HepG2 (cell line): ENCODE measurements around the gene HES1. TPM values are rescaled to one million over a fixed set of nuclear protein-coding genes. Genes with fewer than 3 reads are reported as not detected.

Experiments
- GATAD1 ChIP-seq: IDR thresholded peaks from 2 replicates; pipeline ENCODE4 v1.6.1; 2016; ENCODE audit warnings: missing genetic modification reagents, missing compliant biosample characterization
- MYC ChIP-seq: sonication (generic); formaldehyde crosslinking; IDR thresholded peaks from 2 replicates; pipeline ENCODE4 v1.9.0; 2021; ENCODE audit warnings: missing genetic modification reagents, borderline replicate concordance
- NFE2 ChIP-seq: sonication (generic); formaldehyde crosslinking; IDR thresholded peaks from 2 replicates; pipeline ENCODE4 v1.4.0; 2020; ENCODE audit warnings: missing genetic modification reagents
- ONECUT2 ChIP-seq: sonication (generic); formaldehyde crosslinking; IDR thresholded peaks from 2 replicates; pipeline ENCODE4 v1.4.0; 2020; ENCODE audit warnings: missing genetic modification reagents
- RORA ChIP-seq: sonication (generic); formaldehyde crosslinking; IDR thresholded peaks from 2 replicates; pipeline ENCODE4 v1.5.0; 2020; ENCODE audit warnings: mild to moderate bottlenecking, missing genetic modification reagents, moderate library complexity
- SALL1 ChIP-seq: sonication (generic); formaldehyde crosslinking; IDR thresholded peaks from 2 replicates; pipeline ENCODE4 v1.8.0; 2022; ENCODE audit warnings: mild to moderate bottlenecking, missing genetic modification reagents
- SOX13 ChIP-seq, 3 experiments: fragments of 450-650 bp in 1 of 3; sonication (generic) in 1 of 3; formaldehyde crosslinking in 1 of 3; IDR thresholded peaks in 2 of 3; conservative IDR thresholded peaks in 1 of 3; 2 replicates each; pipeline versions ENCODE4 v1.5.0 to v1.6.1; 2016 to 2020; ENCODE audit warnings: antibody characterized with exemption in 1 of 3, mild to moderate bottlenecking in 1 of 3, missing compliant biosample characterization in 1 of 3, missing genetic modification reagents in 1 of 3, moderate library complexity in 1 of 3
- SRSF4 ChIP-seq: fragments of 200-400 bp; formaldehyde crosslinking; IDR thresholded peaks from one replicate; pipeline ENCODE4 v1.6.1; 2018; ENCODE audit warnings: mild to moderate bottlenecking, low read depth, low read length, moderate library complexity; ENCODE audit not compliant: poor library complexity, severe bottlenecking
- YEATS2 ChIP-seq: sonication (generic); formaldehyde crosslinking; IDR thresholded peaks from 2 replicates; pipeline ENCODE4 v1.4.0; 2020; ENCODE audit warnings: missing genetic modification reagents, borderline replicate concordance
- ZFAT ChIP-seq: sonication (generic); formaldehyde crosslinking; conservative IDR thresholded peaks from 2 replicates; pipeline ENCODE4 v1.8.1; 2023; ENCODE audit warnings: missing genetic modification reagents, inconsistent platforms
- ZNF205 ChIP-seq: IDR thresholded peaks from 2 replicates; pipeline ENCODE4 v1.6.1; 2018; ENCODE audit warnings: missing biosample characterization, missing genetic modification reagents
- ZNF333 ChIP-seq: sonication (generic); formaldehyde crosslinking; IDR thresholded peaks from 2 replicates; pipeline ENCODE4 v1.4.0; 2020; ENCODE audit warnings: mild to moderate bottlenecking, missing genetic modification reagents, borderline replicate concordance
- polyA plus RNA-seq, 8 experiments: library from polyadenylated mRNA; depleted of rRNA in 3 of 8; stranded (reverse) in 7 of 8; unstranded in 1 of 8; fragments of >200 nt; fragmentation: Illumina TruSeq in 4 of 8; extraction: Trizol in 4 of 8; gene quantifications; 2 replicates each; pipeline versions ENCODE4 v1.2.1 to v1.2.3, GENCODE V29; 2011 to 2016; ENCODE audit warnings: low read depth in 4 of 8, missing spikeins in 1 of 8, mixed read lengths in 1 of 8; ENCODE audit not compliant: insufficient read depth in 1 of 8
- total RNA-seq, 5 experiments: library from RNA; depleted of rRNA; stranded (reverse); fragments of >200 nt; fragmentation: Illumina TruSeq; extraction: Trizol; gene quantifications; 2 replicates each; pipeline ENCODE4 v1.2.3, GENCODE V29; 2016; ENCODE audit warnings: low read depth in 1 of 5
- TF ChIP-seq, protein P1 (sequence below): sonication (generic); formaldehyde crosslinking; IDR thresholded peaks from 2 replicates; pipeline ENCODE4 v1.4.0; 2020; ENCODE audit warnings: missing genetic modification reagents
- TF ChIP-seq, protein P2 (sequence below): sonication (generic); formaldehyde crosslinking; conservative IDR thresholded peaks from 2 replicates; pipeline ENCODE4 v1.4.0; 2020; ENCODE audit warnings: missing genetic modification reagents
- TF ChIP-seq, protein P3 (sequence below): sonication (generic); formaldehyde crosslinking; IDR thresholded peaks from 2 replicates; pipeline ENCODE4 v1.4.0; 2020; ENCODE audit warnings: low read depth, mild to moderate bottlenecking, missing genetic modification reagents
- TF ChIP-seq, protein P4 (sequence below): IDR thresholded peaks from 2 replicates; pipeline ENCODE4 v1.6.1; 2016; ENCODE audit warnings: mild to moderate bottlenecking, missing biosample characterization, missing genetic modification reagents
- TF ChIP-seq, protein P5 (sequence below): fragments of 450-650 bp; IDR thresholded peaks from 2 replicates; pipeline ENCODE4 v1.6.1; 2016
- TF ChIP-seq, protein P6 (sequence below), 2 experiments: sonication (generic) in 1 of 2; formaldehyde crosslinking in 1 of 2; IDR thresholded peaks; 2 replicates each; pipeline versions ENCODE4 v1.5.1 to v1.6.1; 2011 to 2020; ENCODE audit warnings: borderline replicate concordance in 1 of 2, low read depth in 1 of 2, low read length in 1 of 2, mild to moderate bottlenecking in 1 of 2, missing genetic modification reagents in 1 of 2, moderate library complexity in 1 of 2

HES1 gene
- total and polyA plus RNA-seq, 2 of the 13 experiments (the other 11 are each of a cell fraction or from before 2014, with no cell fraction given) = 15.4 to 19.8 TPM

DNA sequence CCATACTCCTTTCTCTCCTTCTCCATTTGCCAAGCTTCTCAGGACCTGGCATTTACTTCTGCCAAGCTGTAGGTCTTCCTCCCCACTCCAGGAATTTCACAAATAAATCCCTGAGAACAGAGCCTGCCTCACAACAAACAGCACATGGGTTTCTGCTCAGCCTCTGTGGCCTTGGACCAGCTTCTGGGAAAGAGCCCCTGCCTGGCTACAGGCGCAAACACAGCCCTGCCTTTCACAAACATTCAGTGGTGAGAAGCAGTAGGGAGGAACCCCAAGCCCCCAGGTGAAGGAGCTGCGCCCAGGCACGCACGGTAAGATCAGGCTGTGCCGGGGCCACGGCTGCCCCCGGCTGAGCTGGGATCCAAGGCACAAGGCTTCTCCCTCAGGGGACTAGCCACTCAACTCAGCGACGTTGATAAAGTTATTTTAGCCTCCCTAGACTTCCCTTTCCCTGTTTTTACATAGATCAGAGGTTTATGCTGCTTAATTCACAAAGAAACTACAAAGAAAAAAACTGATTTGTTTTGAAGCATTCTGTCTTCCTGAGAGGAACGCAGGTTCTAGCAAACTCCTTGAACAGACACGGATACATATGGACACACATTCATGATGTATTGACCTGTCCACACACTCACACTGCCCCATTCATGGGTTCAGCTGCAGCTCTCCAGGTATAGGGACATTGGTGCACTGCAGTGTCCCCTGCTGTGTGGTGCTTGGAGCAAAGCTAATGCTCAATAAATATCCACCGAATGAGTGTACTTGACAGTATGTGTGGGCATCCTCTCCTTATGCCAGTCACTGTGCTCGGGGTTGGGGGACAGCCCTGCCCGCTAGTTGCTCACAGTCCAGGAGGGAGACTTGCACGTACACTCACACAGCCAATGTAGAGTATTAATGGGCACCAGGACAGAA lies 25.4 kb downstream of the HES1 start (continued):
- TF ChIP-seq, protein P1, sequence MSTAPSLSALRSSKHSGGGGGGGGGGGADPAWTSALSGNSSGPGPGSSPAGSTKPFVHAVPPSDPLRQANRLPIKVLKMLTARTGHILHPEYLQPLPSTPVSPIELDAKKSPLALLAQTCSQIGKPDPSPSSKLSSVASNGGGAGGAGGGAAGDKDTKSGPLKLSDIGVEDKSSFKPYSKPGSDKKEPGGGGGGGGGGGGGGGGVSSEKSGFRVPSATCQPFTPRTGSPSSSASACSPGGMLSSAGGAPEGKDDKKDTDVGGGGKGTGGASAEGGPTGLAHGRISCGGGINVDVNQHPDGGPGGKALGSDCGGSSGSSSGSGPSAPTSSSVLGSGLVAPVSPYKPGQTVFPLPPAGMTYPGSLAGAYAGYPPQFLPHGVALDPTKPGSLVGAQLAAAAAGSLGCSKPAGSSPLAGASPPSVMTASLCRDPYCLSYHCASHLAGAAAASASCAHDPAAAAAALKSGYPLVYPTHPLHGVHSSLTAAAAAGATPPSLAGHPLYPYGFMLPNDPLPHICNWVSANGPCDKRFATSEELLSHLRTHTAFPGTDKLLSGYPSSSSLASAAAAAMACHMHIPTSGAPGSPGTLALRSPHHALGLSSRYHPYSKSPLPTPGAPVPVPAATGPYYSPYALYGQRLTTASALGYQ (CRISPR knock-in tag) = peak; percentile 38; the same call in 1 of the 2 replicates
- no peak for TF ChIP-seq RORA (CRISPR knock-in tag)
- TF ChIP-seq, protein P2, sequence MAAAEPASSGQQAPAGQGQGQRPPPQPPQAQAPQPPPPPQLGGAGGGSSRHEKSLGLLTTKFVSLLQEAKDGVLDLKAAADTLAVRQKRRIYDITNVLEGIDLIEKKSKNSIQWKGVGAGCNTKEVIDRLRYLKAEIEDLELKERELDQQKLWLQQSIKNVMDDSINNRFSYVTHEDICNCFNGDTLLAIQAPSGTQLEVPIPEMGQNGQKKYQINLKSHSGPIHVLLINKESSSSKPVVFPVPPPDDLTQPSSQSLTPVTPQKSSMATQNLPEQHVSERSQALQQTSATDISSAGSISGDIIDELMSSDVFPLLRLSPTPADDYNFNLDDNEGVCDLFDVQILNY (CRISPR knock-in tag) = no peak
- TF ChIP-seq GATAD1 (CRISPR knock-in tag) = 0 out of 2 replicates have a peak, but pooled peaks have one; percentile 19
- no peak for TF ChIP-seq NFE2 (CRISPR knock-in tag)
- TF ChIP-seq MYC = peak; percentile 46; the same call in 1 of the 2 replicates
- TF ChIP-seq SOX13 (IDR thresholded peaks at IDR 0.05) = no peak
- TF ChIP-seq SOX13 (CRISPR knock-in tag; conservative IDR thresholded peaks at IDR 0.05 in 1 of 2, IDR thresholded peaks at IDR 0.05 in 1 of 2) = peak in 1 of 2 experiments; percentile 67; a peak in 1 of 4 replicates
- peak; percentile 49; the same call in 1 of the 2 replicates for TF ChIP-seq SALL1 (CRISPR knock-in tag)
- no peak for TF ChIP-seq ZNF333 (CRISPR knock-in tag)
- TF ChIP-seq, protein P3, sequence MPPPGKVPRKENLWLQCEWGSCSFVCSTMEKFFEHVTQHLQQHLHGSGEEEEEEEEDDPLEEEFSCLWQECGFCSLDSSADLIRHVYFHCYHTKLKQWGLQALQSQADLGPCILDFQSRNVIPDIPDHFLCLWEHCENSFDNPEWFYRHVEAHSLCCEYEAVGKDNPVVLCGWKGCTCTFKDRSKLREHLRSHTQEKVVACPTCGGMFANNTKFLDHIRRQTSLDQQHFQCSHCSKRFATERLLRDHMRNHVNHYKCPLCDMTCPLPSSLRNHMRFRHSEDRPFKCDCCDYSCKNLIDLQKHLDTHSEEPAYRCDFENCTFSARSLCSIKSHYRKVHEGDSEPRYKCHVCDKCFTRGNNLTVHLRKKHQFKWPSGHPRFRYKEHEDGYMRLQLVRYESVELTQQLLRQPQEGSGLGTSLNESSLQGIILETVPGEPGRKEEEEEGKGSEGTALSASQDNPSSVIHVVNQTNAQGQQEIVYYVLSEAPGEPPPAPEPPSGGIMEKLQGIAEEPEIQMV = no peak
- no peak for TF ChIP-seq ZFAT (CRISPR knock-in tag)
- no peak for TF ChIP-seq ONECUT2 (CRISPR knock-in tag)
- TF ChIP-seq, protein P4, sequence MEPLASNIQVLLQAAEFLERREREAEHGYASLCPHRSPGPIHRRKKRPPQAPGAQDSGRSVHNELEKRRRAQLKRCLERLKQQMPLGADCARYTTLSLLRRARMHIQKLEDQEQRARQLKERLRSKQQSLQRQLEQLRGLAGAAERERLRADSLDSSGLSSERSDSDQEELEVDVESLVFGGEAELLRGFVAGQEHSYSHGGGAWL (CRISPR knock-in tag) = no peak
- TF ChIP-seq, protein P5, sequence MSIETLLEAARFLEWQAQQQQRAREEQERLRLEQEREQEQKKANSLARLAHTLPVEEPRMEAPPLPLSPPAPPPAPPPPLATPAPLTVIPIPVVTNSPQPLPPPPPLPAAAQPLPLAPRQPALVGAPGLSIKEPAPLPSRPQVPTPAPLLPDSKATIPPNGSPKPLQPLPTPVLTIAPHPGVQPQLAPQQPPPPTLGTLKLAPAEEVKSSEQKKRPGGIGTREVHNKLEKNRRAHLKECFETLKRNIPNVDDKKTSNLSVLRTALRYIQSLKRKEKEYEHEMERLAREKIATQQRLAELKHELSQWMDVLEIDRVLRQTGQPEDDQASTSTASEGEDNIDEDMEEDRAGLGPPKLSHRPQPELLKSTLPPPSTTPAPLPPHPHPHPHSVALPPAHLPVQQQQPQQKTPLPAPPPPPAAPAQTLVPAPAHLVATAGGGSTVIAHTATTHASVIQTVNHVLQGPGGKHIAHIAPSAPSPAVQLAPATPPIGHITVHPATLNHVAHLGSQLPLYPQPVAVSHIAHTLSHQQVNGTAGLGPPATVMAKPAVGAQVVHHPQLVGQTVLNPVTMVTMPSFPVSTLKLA = no peak
- TF ChIP-seq YEATS2 (CRISPR knock-in tag) = peak; percentile 31; the same call in 1 of the 2 replicates
- TF ChIP-seq ZNF205 (CRISPR knock-in tag) = no peak
- no peak for TF ChIP-seq SRSF4
- TF ChIP-seq, protein P6, sequence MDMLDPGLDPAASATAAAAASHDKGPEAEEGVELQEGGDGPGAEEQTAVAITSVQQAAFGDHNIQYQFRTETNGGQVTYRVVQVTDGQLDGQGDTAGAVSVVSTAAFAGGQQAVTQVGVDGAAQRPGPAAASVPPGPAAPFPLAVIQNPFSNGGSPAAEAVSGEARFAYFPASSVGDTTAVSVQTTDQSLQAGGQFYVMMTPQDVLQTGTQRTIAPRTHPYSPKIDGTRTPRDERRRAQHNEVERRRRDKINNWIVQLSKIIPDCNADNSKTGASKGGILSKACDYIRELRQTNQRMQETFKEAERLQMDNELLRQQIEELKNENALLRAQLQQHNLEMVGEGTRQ (IDR thresholded peaks at IDR 0.05; ENCODE audit: low read depth, low read length) = no peak
- TF ChIP-seq, protein P6 (CRISPR knock-in tag; IDR thresholded peaks at IDR 0.05; ENCODE audit: borderline replicate concordance) = no peak
